ENCODE data around the gene RASSF9. TPM values are rescaled to one million over a fixed set of nuclear protein-coding genes. Genes with fewer than 3 reads are reported as not detected.
A peak's percentile ranks its signal among the peaks of the same experiment; 100 is the strongest.

Gene RASSF9
- total and polyA plus RNA-seq, 2 experiments from 2014 or later = 0.31 to 0.35 TPM

GRCh38 chr12:85835426-85836196 is 598 bp downstream of the RASSF9 start (continued):
- TF ChIP-seq REST (IDR thresholded peaks at IDR 0.05; ENCODE audit: unreplicated experiment) (no peak), EZH2 (IDR thresholded peaks at IDR 0.05; ENCODE audit: low read depth, unreplicated experiment) (no peak), CREB1 (CRISPR knock-in tag; IDR thresholded peaks at IDR 0.05; ENCODE audit: low read depth) (no peak), ZNF331 (CRISPR knock-in tag; IDR thresholded peaks at IDR 0.05; ENCODE audit: low read depth) (no peak), EZH2phosphoT487 (IDR thresholded peaks at IDR 0.05; ENCODE audit: unreplicated experiment) (no peak), CTCF (conservative IDR thresholded peaks at IDR 0.05; ENCODE audit: low read depth in 2 of 2) (no peak)

GRCh38 chr12:85834378-85834777 is 1.8 kb downstream of the RASSF9 start:
- DNase-seq (ENCODE audit: low spot score) (peak; percentile 23), ATAC-seq (no peak)
- no peak for TF ChIP-seq POLR2AphosphoS5 (IDR thresholded peaks at IDR 0.05; ENCODE audit: low read depth)
- TF ChIP-seq EZH2phosphoT487 (IDR thresholded peaks at IDR 0.05; ENCODE audit: unreplicated experiment) = no peak
- TF ChIP-seq EZH2 (IDR thresholded peaks at IDR 0.05; ENCODE audit: low read depth, unreplicated experiment) = no peak
- no peak for TF ChIP-seq CREB1 (CRISPR knock-in tag; IDR thresholded peaks at IDR 0.05; ENCODE audit: low read depth)
- no peak for TF ChIP-seq CTCF (conservative IDR thresholded peaks at IDR 0.05; ENCODE audit: low read depth in 2 of 2)
- TF ChIP-seq REST (IDR thresholded peaks at IDR 0.05; ENCODE audit: unreplicated experiment) = no peak
- no peak for TF ChIP-seq STAT1 (IDR thresholded peaks at IDR 0.05; ENCODE audit: unreplicated experiment)
- TF ChIP-seq JUNB (IDR thresholded peaks at IDR 0.05; ENCODE audit: unreplicated experiment) = no peak
- no peak for TF ChIP-seq NANOG (IDR thresholded peaks at IDR 0.05; ENCODE audit: borderline replicate concordance)
- H3K9me3 Mint-ChIP-seq = no peaks in the 10 kb centered on the region
- Histone ChIP-seq H3K9me2 (ENCODE audit: insufficient read depth) (no peaks in the 10 kb centered on the region), H3F3A (replicated peaks; ENCODE audit: low read depth) (no peaks in the 10 kb centered on the region), H3K4me2 (peak overlapping the region; percentile 21; the same call in 1 of the 2 replicates), H4K20me1 (replicated peaks; ENCODE audit: insufficient read depth) (no peaks in the 10 kb centered on the region), H3K4me3 (no peak overlapping the region), H3K4me1 (ENCODE audit: insufficient read depth) (peaks cover 29% of the 10 kb centered on the region), H3K27ac (ENCODE audit: low read depth) (no peak overlapping the region), H3K27me3 (ENCODE audit: insufficient read depth) (no peaks in the 10 kb centered on the region), H3K36me3 (ENCODE audit: insufficient read depth) (no peaks in the 10 kb centered on the region), H2AFZ (no peak overlapping the region), H3K79me2 (replicated peaks; ENCODE audit: insufficient read depth) (no peaks in the 10 kb centered on the region)
- H3K27me3 Mint-ChIP-seq (ENCODE audit: insufficient read depth, low read depth, poor library complexity) = peaks cover 4% of the 10 kb centered on the region
- no peak overlapping the region for H3K4me3 Mint-ChIP-seq
- H3K4me1 Mint-ChIP-seq = peaks cover 22% of the 10 kb centered on the region
- H3K27ac Mint-ChIP-seq = peak overlapping the region; percentile 85
- no peaks in the 10 kb centered on the region for H3K36me3 Mint-ChIP-seq (ENCODE audit: low read depth)

Measured in GM23338 (cell line).